Measurements from ENCODE around the gene ONECUT3.

Gene ONECUT3

DNA sequence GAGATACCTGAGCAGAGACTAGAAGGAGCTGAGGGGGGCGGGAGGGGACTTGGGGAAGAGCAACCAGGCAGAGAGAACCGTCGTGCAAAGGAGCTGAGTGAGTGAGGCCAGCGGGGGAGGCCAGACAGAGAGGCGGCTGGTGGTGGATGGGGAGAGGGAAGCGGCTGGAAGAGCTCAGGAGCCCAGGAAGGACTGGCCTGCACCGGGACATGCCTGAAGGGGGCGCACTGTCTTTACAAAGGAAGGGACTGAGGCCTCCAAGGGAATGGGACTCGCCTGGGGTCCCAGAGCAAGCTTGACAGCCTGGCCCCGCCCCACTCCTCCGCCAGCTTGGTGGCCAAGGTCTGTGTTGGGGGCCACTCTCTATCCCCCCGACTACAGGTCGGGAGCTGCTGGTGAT lies 14.9 kb downstream of the ONECUT3 start:
- peak; percentile 82 for DNase-seq (ENCODE audit: low spot score)

DNA sequence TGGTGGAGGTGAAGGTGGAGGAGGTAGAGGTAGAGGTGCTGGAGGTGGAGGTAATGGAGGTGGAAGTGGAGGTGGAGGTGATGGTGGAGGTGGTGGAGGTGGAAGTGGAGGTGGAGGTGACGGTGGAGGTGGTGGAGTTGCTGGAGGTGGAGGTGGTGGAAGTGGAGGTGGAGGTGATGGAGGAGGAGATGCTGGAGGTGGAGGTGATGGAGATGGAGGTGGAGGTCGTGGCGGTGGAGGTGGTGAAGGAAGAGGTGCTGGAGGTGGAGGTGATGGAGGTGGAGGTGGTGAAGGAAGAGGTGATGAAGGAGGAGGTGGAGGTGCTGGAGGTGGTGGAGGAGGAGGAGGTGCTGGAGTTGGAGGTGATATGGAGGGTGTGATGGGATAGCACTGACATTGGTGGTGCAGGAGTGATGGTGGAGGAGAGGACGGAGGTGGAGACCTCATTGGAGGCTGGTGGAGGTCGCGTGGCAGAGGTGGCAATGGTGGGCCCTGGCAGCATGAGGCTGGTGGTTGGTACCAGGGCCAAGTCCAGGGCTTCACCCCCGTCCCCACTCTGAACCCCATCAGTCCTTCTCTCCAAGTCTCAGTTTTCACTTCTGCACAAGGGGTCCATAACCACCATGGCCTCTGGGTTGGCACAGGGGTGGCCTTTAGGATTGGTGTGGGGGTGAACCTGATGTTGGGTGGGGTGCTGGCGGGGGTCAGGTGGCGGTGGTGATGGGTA lies 15.8 kb downstream of the ONECUT3 start:
- no peak for DNase-seq (ENCODE audit: low spot score)

- no peak for DNase-seq (ENCODE audit: low spot score)
Measured at GRCh38 chr19:1769645-1769985, 16.3 kb downstream of the ONECUT3 start.

DNA sequence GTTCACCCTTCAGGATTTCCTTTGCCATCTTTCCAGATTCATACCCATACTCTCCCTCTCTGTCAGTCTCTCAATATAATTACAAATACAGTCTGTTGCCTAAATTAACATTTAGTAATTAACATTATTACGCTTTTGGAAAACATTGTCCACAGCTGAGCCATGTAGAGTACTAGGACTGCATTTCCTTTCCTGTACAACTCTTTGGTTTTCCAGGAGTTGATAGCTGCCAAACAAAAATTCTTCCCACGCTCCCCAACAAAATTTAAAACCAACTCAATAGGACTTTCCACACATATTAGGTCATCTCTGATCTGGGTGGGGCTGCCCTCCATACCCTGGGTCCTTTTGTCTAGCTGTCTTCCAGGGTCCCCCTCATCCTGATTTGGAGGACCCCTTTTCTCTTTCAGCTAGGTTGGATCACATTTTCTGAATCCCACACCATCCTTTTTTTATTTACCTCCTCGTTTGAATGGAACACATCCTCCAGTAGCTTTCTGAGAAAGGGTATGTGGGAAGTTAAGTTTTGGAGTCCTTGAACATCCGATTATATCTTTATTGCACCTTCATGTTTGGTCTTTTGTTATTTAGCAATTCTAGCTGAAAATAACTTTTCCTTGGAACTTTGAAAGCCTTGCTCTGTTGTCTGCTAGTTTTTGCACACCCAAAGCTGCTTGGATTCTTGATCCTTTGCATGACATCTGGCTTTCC lies 17.7 kb downstream of the ONECUT3 start:
- DNase-seq (ENCODE audit: low spot score): no peak

- no peak for DNase-seq (ENCODE audit: low spot score)
Measured at GRCh38 chr19:1773184-1773583, 19.9 kb downstream of the ONECUT3 start.

- DNase-seq (ENCODE audit: low spot score): peak; percentile 85
Measured at GRCh38 chr19:1774989-1775772, 21.9 kb downstream of the ONECUT3 start.

DNA sequence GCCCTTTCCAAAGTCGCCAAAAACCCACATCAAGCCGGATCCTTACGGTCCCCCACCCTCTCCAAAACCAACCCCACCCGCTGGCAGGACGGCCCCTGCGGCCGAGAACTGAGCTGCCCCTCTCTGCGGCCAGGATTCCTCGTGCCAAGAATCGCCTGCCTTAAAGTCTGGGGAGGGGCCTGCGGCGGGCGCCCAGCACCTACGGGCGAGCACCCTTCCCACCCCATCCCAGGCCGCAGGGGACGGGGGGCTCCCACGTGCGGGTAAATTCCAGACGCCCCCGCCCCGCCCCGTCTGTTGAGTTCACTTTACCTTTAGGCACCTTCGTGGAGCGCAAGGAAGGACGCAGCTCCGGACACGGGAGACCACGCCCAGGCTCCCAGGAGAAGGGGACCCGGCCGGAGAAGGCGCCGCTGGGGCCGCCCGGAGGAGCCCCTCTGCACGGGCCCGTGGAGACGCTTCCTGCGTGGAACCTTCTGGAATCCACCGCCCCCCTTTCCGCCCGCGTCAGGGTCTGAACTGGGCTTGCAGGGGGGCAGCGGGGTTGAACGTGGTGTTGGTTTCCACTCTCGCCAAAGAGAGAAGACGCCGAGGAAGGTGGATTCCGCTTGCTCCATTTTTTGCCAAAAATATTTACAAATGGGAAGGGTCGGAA lies 22.8 kb downstream of the ONECUT3 start:
- no peak for DNase-seq (ENCODE audit: low spot score)

- no peak for DNase-seq (ENCODE audit: low spot score)
Measured at GRCh38 chr19:1776606-1777147, 23.4 kb downstream of the ONECUT3 start.

- DNase-seq (ENCODE audit: low spot score): no peak
Measured at GRCh38 chr19:1777149-1777548, 23.8 kb downstream of the ONECUT3 start.

DNA sequence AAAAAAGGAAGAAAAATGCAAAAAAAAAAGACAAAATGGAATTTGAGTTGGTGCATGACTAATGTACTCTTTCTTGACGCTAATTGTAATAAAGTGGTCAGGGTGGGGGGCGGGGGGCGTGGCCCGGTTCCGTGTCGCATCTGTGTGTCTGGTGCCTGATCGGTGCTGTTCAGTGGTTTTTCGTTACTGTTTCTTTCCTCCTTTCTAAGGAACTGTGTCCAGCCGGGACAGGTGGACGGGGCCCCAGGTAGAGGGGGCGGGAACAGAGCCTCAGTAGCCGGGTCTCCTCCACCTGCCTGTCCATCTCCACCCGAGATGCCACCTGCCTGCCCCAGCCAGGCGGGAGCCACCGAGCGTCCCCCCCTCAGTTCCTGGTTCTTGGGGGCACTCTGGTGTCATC lies 26.3 kb downstream of the ONECUT3 start:
- no peak for DNase-seq (ENCODE audit: low spot score)

- DNase-seq (ENCODE audit: low spot score): no peak
Measured at GRCh38 chr19:1780272-1780958, 27.1 kb downstream of the ONECUT3 start.

GRCh38 chr19:1782521-1782920 lies 29.2 kb downstream of the ONECUT3 start:
- no peak for DNase-seq (ENCODE audit: low spot score)

- DNase-seq (ENCODE audit: low spot score): no peak
Measured at GRCh38 chr19:1783354-1783753, 30.0 kb downstream of the ONECUT3 start.

- DNase-seq (ENCODE audit: low spot score): no peak
Measured at GRCh38 chr19:1783874-1784273, 30.6 kb downstream of the ONECUT3 start.

GRCh38 chr19:1785310-1785709 lies 32.0 kb downstream of the ONECUT3 start:
- DNase-seq (ENCODE audit: low spot score): no peak

DNA sequence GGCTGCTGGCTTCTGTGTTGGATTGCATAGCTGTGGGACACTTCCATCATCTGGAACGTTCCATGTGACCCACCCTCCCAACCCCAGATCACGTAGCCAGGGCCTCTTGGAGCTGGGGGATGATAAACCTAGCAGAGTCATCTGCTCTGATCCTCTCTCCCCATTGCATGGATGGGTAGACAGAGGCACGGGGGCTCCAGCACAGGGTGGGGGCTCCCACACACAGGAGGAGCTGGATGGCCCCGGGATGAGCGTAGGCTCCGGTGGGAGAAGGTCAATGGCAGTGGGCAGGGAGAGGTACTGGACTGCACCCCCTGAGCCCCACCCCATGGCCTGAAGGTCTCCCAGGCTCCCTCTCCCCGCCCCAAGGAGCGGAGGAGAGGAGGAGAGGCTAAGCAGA lies 33.4 kb downstream of the ONECUT3 start:
- no peak for DNase-seq (ENCODE audit: low spot score)

GRCh38 chr19:1787116-1787515 lies 33.8 kb downstream of the ONECUT3 start:
- no peak for DNase-seq (ENCODE audit: low spot score)

DNA sequence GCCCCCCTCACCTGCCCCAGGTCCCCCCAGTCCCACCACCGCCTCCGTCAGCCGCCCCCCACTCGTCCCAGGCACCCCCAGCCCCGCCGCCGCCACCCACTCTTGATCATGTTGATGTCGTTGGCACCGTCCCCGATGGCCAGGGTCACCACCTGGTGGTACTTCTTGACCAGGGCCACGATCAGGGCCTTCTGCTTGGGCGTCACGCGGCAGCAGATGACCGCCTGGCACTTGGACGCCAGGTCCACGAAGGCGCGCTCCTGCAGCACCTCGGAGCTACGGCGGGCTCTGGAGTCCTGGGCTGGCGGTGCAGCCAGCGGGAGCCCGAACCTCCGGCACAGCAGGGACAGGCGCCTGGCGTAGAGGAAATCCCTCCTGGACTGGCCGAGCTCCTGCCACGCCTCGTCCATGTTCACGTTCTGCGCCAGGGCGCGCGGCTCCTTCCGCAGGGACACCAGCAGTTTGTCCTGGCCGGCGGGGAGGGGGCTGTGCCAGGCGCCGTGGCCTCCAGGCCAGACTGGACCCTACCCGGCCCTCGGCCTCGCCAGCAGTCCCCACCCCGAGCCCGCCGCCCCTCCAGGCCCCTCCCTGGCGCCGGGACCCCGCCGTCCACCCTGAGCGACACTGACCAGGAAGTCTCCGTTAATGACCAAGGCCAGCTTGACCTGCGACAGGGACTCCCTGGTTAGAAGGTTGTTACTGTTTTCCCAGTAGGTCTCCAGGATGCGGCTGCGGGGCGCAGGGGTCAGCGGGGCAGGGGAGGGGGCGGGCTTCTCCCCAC lies 36.1 kb downstream of the ONECUT3 start:
- peak; percentile 33 for DNase-seq (ENCODE audit: low spot score)

GRCh38 chr19:1790054-1790792 lies 36.9 kb downstream of the ONECUT3 start:
- no peak for DNase-seq (ENCODE audit: low spot score)

DNA sequence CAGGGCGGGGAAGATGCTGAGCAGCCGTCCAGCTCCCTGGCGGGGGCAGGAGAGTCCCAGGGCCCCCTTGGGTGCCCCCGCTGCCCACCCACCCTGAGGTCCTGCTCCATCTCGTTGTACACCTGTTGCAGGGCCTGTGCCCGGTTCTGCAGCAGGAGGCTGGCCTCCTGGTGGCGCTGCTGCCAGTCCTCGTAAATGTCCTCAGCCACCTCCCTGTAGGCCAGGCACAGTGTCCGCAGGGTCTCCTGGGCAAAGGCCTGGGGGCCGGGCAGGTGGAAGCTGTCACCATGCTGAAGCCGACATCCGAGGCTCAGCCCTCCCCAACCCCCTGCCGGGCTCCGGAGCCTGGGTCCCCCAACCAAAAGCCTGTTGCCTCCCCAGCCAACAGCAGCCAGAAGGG lies 38.6 kb downstream of the ONECUT3 start:
- no peak for DNase-seq (ENCODE audit: low spot score)

Measured in iPS-NIHi11 (cell line).